Measurements from ENCODE around the gene RMRP. TPM values are rescaled to one million over a fixed set of nuclear protein-coding genes. Genes with fewer than 3 reads are reported as not detected.
A peak's percentile ranks its signal among the peaks of the same experiment; 100 is the strongest.

Gene RMRP
- total and polyA plus RNA-seq, 10 of the 15 experiments (the other 5 are each of a cell fraction or from before 2014, with no cell fraction given): 12.0 to 42,450 (median 6,418) TPM; not detected in 4

DNA sequence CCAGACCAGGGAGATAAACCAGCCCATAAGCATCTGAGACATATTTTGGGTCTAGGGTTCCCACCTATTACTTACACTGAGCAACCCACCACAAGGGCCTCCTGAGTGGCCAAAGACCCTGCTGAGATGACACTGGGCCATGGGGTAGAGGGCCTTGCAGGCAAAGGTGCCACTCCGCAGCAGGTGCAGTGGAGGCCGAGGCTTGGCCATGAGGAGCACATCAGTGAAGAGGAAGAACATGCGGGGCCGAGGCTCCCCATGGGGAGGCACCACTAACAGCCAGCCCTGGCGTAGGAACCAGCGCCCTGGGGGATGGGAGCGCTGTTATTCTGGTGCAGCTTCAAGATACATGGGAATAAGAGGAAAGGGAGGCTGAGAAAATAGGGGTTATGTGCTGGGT lies 4.6 kb upstream of the RMRP start:
- 90% methylated on average over 7 of the region's 7 CpGs for WGBS (ENCODE audit: insufficient coverage, insufficient replicate concordance, low lambda C conversion rate, missing lambda C conversion rate)
- H3K36me3 ChIP-seq (ENCODE audit: control insufficient read depth in 2 of 2, insufficient read depth in 2 of 2, low read length in 1 of 2): peaks cover 6 to 9% of the 10 kb centered on the region in 2 experiments; a peak in 3 of 4 replicates
- peaks cover 40% of the 10 kb centered on the region for H3K4me1 ChIP-seq (ENCODE audit: control insufficient read depth, insufficient read depth, low read length)
- H3K9me3 ChIP-seq (replicated peaks; ENCODE audit: control insufficient read depth, insufficient read depth, low read length): no peaks in the 10 kb centered on the region
- TF ChIP-seq EGR1 (IDR thresholded peaks at IDR 0.05; ENCODE audit: borderline replicate concordance in 1 of 2, low read depth in 2 of 2, low read length in 2 of 2) (no peak), SMC3 (IDR thresholded peaks at IDR 0.05; ENCODE audit: borderline replicate concordance, low read length) (no peak), E2F4 (IDR thresholded peaks at IDR 0.05; ENCODE audit: low read depth, low read length) (no peak), POLR2A (IDR thresholded peaks at IDR 0.05; ENCODE audit: low read depth, low read length) (0 out of 2 replicates have a peak, but pooled peaks have one; percentile 8), HDAC2 (IDR thresholded peaks at IDR 0.05) (no peak)
- CTCF ChIA-PET: interaction anchor here (0.6 to 13.5 kb wide), 13 partner anchors 9 to 163 kb away, joined by 3 to 227 read pairs (median 14); partner anchors contain the start of genes CA9, CREB3, SIT1 and TLN1
- peak overlapping the region; percentile 45; the same call in 1 of the 2 replicates for H3K27ac ChIP-seq (ENCODE audit: control insufficient read depth, insufficient read depth)
- no peaks in the 10 kb centered on the region for H4K20me1 ChIP-seq (ENCODE audit: control insufficient read depth, insufficient read depth)
- peak overlapping the region; percentile 9; the same call in 1 of the 2 replicates for H3K9ac ChIP-seq (ENCODE audit: control insufficient read depth, insufficient read depth, low read length)
- RAD21 ChIA-PET (ENCODE audit: unreplicated experiment): interaction anchor here (0.6 to 9.7 kb wide), 8 partner anchors 15 to 164 kb away, joined by 3 to 95 read pairs (median 10); partner anchors contain the start of genes CREB3, SIT1 and TLN1
- H2AFZ ChIP-seq (ENCODE audit: control insufficient read depth, low read depth, low read length): no peak overlapping the region
- FAIRE-seq: no peak
- H3K4me3 ChIP-seq: no peak overlapping the region
- H3K4me2 ChIP-seq (ENCODE audit: control insufficient read depth, insufficient read depth): peak overlapping the region; percentile 82
- no peak for DNase-seq (ENCODE audit: low read depth, low spot score)
- POLR2A ChIA-PET: interaction anchor here (0.7 to 10.9 kb wide), 5 partner anchors 14 to 67 kb away, joined by 3 to 163 read pairs (median 9); partner anchors contain the start of genes CREB3, SIT1, TESK1 and TLN1
- peaks cover 43% of the 10 kb centered on the region for H3K79me2 ChIP-seq (ENCODE audit: control insufficient read depth, insufficient read depth, low read length)
- in situ Hi-C loops (cut with MboI): no loop called here
- no peak for ATAC-seq
- SMC1A ChIA-PET (ENCODE audit: uncharacterized antibody, unreplicated experiment): interaction anchor here (0.6 to 12.5 kb wide), 5 partner anchors 9 to 67 kb away, joined by 4 to 145 read pairs (median 65); partner anchors contain the start of genes CREB3, SIT1 and TLN1
- BruUV-seq (replicated peaks): no TSS peak
- intact Hi-C loops (cut with micrococcal nuclease; ENCODE audit: unreplicated experiment): no loop called here
- no peaks in the 10 kb centered on the region for H3K27me3 ChIP-seq (replicated peaks in 1 of 2; ENCODE audit: control insufficient read depth in 2 of 2, insufficient read depth in 2 of 2, low read length in 1 of 2)
